Left forelimb (tissue), 1 donor: Measurements from ENCODE around the gene BAZ2B.
"Not testable (repeated sequence)": the region's sequence is repeated elsewhere in the genome, so short reads cannot be mapped to it uniquely, and the experiment has no call there.

Source experiments
- DNase-seq: peaks from one replicate; pipeline ENCODE4 v3.0.0-alpha.2; 2018; ENCODE audit warnings: low spot score

Gene BAZ2B

GRCh38 chr2:159535261-159535660, 81.1 kb downstream of the BAZ2B start:
- not testable (repeated sequence) for DNase-seq

GRCh38 chr2:159531475-159531874, 84.9 kb downstream of the BAZ2B start:
- no peak for DNase-seq

GRCh38 chr2:159526433-159526832, 89.9 kb downstream of the BAZ2B start:
- no peak for DNase-seq

- no peak for DNase-seq
Observed at GRCh38 chr2:159525012-159525411, 91.3 kb downstream of the BAZ2B start.

GRCh38 chr2:159521272-159521671, 95.1 kb downstream of the BAZ2B start:
- no peak for DNase-seq

- DNase-seq, result no peak
Observed at GRCh38 chr2:159518321-159519005, 97.9 kb downstream of the BAZ2B start.

GRCh38 chr2:159516241-159516758, 100.0 kb downstream of the BAZ2B start:
- no peak for DNase-seq

- DNase-seq, result no peak
Observed at GRCh38 chr2:159515441-159515840, 100.9 kb downstream of the BAZ2B start.

GRCh38 chr2:159513745-159514144, 102.6 kb downstream of the BAZ2B start:
- DNase-seq, result no peak

- no peak for DNase-seq
Observed at GRCh38 chr2:159508140-159508539, 108.2 kb downstream of the BAZ2B start.

- no peak for DNase-seq
Observed at GRCh38 chr2:159506764-159507440, 109.4 kb downstream of the BAZ2B start.

- no peak for DNase-seq
Observed at GRCh38 chr2:159506202-159506601, 110.1 kb downstream of the BAZ2B start.

GRCh38 chr2:159505196-159505595, 111.2 kb downstream of the BAZ2B start:
- no peak for DNase-seq

- no peak for DNase-seq
Observed at GRCh38 chr2:159501743-159502142, 114.6 kb downstream of the BAZ2B start.

GRCh38 chr2:159497847-159498246, 118.5 kb downstream of the BAZ2B start:
- DNase-seq, result no peak

- no peak for DNase-seq
Observed at GRCh38 chr2:159497256-159497655, 119.1 kb downstream of the BAZ2B start.

GRCh38 chr2:159489476-159489875, 126.9 kb downstream of the BAZ2B start:
- no peak for DNase-seq

- DNase-seq, result no peak
Observed at GRCh38 chr2:159484532-159484931, 131.8 kb downstream of the BAZ2B start.

GRCh38 chr2:159476329-159476728, 140.0 kb downstream of the BAZ2B start:
- DNase-seq, result no peak

GRCh38 chr2:159475793-159476192, 140.6 kb downstream of the BAZ2B start:
- DNase-seq, result no peak

- DNase-seq, result no peak
Observed at GRCh38 chr2:159471340-159471739, 145.0 kb downstream of the BAZ2B start.

- no peak for DNase-seq
Observed at GRCh38 chr2:159468257-159468656, 148.1 kb downstream of the BAZ2B start.

GRCh38 chr2:159462961-159463360, 153.4 kb downstream of the BAZ2B start:
- no peak for DNase-seq
